ENCODE data around the gene WIZ. TPM values are rescaled to one million over a fixed set of nuclear protein-coding genes. Genes with fewer than 3 reads are reported as not detected.
A peak's percentile ranks its signal among the peaks of the same experiment; 100 is the strongest.

WIZ gene
- total and polyA plus RNA-seq, 2 experiments from 2014 or later = 8.9 to 39.5 TPM

DNA sequence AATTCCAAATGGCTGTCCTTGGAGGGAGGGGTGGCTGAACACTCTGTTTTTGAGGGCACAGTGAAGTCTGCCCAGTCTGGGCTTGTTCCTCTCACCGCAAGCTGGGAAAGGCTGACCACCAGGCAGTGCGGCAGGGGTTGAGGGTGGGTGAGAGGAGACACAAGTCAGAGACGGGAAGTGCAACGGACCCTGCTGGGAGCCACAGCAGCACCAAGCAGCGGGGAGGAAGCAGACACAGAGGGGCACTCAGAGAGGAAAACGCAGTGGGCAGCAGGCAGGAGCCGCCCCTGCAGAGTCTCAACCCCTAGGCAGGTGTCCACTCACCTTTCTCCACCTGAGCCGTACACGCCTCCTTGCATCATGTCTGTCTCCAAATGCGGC is 46.6 kb downstream of the WIZ start (continued):
- TF ChIP-seq, protein P1, sequence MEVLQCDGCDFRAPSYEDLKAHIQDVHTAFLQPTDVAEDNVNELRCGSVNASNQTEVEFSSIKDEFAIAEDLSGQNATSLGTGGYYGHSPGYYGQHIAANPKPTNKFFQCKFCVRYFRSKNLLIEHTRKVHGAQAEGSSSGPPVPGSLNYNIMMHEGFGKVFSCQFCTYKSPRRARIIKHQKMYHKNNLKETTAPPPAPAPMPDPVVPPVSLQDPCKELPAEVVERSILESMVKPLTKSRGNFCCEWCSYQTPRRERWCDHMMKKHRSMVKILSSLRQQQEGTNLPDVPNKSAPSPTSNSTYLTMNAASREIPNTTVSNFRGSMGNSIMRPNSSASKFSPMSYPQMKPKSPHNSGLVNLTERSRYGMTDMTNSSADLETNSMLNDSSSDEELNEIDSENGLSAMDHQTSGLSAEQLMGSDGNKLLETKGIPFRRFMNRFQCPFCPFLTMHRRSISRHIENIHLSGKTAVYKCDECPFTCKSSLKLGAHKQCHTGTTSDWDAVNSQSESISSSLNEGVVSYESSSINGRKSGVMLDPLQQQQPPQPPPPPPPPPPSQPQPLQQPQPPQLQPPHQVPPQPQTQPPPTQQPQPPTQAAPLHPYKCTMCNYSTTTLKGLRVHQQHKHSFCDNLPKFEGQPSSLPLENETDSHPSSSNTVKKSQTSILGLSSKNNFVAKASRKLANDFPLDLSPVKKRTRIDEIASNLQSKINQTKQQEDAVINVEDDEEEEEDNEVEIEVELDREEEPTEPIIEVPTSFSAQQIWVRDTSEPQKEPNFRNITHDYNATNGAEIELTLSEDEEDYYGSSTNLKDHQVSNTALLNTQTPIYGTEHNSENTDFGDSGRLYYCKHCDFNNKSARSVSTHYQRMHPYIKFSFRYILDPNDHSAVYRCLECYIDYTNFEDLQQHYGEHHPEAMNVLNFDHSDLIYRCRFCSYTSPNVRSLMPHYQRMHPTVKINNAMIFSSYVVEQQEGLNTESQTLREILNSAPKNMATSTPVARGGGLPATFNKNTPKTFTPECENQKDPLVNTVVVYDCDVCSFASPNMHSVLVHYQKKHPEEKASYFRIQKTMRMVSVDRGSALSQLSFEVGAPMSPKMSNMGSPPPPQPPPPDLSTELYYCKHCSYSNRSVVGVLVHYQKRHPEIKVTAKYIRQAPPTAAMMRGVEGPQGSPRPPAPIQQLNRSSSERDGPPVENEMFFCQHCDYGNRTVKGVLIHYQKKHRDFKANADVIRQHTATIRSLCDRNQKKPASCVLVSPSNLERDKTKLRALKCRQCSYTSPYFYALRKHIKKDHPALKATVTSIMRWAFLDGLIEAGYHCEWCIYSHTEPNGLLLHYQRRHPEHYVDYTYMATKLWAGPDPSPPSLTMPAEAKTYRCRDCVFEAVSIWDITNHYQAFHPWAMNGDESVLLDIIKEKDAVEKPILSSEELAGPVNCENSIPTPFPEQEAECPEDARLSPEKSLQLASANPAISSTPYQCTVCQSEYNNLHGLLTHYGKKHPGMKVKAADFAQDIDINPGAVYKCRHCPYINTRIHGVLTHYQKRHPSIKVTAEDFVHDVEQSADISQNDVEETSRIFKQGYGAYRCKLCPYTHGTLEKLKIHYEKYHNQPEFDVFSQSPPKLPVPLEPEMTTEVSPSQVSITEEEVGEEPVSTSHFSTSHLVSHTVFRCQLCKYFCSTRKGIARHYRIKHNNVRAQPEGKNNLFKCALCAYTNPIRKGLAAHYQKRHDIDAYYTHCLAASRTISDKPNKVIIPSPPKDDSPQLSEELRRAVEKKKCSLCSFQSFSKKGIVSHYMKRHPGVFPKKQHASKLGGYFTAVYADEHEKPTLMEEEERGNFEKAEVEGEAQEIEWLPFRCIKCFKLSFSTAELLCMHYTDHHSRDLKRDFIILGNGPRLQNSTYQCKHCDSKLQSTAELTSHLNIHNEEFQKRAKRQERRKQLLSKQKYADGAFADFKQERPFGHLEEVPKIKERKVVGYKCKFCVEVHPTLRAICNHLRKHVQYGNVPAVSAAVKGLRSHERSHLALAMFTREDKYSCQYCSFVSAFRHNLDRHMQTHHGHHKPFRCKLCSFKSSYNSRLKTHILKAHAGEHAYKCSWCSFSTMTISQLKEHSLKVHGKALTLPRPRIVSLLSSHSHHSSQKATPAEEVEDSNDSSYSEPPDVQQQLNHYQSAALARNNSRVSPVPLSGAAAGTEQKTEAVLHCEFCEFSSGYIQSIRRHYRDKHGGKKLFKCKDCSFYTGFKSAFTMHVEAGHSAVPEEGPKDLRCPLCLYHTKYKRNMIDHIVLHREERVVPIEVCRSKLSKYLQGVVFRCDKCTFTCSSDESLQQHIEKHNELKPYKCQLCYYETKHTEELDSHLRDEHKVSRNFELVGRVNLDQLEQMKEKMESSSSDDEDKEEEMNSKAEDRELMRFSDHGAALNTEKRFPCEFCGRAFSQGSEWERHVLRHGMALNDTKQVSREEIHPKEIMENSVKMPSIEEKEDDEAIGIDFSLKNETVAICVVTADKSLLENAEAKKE (CRISPR knock-in tag; IDR thresholded peaks at IDR 0.05) = no peak

DNA sequence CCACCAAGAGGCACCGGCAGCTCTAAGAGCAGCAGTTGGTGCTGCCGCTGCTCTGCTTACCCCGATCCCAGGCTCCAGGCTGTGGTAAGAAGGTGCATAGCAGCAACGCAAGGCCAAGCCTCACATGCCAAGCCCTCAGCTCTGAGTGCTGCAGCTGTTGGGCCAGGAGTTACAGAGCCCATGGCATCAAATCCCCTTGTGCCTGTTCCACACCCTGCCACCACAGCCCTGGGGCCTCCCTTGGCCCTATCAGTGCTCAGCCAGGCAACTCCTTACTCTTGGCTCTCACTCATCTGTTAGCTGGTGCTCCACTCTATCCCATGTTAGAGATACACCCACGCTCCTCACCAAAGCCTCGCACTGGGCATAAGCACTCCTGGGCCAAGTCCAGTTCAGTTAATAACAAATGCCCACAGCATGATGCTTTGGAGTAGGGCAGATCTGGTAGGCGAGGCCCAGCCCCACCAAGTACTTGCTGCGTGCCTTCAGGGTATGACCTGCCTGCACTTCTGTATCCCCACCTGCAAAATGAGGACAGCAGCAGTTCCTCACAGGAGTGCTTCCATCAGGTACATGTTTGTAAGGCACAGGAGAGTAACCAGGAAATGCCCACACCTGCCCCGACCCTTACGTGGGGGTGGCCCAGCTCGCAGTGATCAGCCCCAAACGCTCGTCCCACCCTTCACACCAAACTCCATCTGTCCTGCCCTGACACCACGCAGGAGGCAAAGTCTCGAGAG is 47.2 kb downstream of the WIZ start:
- no peaks in the 10 kb centered on the region; the same call in 1 of the 2 replicates for H3K36me3 ChIP-seq (ENCODE audit: insufficient read depth)
- TF ChIP-seq EZH2 (IDR thresholded peaks at IDR 0.05; ENCODE audit: low read depth, unreplicated experiment) (no peak), JUNB (IDR thresholded peaks at IDR 0.05; ENCODE audit: unreplicated experiment) (no peak), NANOG (IDR thresholded peaks at IDR 0.05; ENCODE audit: borderline replicate concordance) (no peak), POLR2AphosphoS5 (IDR thresholded peaks at IDR 0.05; ENCODE audit: low read depth) (no peak), STAT1 (IDR thresholded peaks at IDR 0.05; ENCODE audit: unreplicated experiment) (no peak), ZNF114 (CRISPR knock-in tag; IDR thresholded peaks at IDR 0.05) (no peak)
- TF ChIP-seq, protein P2, sequence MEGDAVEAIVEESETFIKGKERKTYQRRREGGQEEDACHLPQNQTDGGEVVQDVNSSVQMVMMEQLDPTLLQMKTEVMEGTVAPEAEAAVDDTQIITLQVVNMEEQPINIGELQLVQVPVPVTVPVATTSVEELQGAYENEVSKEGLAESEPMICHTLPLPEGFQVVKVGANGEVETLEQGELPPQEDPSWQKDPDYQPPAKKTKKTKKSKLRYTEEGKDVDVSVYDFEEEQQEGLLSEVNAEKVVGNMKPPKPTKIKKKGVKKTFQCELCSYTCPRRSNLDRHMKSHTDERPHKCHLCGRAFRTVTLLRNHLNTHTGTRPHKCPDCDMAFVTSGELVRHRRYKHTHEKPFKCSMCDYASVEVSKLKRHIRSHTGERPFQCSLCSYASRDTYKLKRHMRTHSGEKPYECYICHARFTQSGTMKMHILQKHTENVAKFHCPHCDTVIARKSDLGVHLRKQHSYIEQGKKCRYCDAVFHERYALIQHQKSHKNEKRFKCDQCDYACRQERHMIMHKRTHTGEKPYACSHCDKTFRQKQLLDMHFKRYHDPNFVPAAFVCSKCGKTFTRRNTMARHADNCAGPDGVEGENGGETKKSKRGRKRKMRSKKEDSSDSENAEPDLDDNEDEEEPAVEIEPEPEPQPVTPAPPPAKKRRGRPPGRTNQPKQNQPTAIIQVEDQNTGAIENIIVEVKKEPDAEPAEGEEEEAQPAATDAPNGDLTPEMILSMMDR (conservative IDR thresholded peaks at IDR 0.05; ENCODE audit: low read depth in 2 of 2) = no peak
- TF ChIP-seq, protein P3, sequence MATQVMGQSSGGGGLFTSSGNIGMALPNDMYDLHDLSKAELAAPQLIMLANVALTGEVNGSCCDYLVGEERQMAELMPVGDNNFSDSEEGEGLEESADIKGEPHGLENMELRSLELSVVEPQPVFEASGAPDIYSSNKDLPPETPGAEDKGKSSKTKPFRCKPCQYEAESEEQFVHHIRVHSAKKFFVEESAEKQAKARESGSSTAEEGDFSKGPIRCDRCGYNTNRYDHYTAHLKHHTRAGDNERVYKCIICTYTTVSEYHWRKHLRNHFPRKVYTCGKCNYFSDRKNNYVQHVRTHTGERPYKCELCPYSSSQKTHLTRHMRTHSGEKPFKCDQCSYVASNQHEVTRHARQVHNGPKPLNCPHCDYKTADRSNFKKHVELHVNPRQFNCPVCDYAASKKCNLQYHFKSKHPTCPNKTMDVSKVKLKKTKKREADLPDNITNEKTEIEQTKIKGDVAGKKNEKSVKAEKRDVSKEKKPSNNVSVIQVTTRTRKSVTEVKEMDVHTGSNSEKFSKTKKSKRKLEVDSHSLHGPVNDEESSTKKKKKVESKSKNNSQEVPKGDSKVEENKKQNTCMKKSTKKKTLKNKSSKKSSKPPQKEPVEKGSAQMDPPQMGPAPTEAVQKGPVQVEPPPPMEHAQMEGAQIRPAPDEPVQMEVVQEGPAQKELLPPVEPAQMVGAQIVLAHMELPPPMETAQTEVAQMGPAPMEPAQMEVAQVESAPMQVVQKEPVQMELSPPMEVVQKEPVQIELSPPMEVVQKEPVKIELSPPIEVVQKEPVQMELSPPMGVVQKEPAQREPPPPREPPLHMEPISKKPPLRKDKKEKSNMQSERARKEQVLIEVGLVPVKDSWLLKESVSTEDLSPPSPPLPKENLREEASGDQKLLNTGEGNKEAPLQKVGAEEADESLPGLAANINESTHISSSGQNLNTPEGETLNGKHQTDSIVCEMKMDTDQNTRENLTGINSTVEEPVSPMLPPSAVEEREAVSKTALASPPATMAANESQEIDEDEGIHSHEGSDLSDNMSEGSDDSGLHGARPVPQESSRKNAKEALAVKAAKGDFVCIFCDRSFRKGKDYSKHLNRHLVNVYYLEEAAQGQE (IDR thresholded peaks at IDR 0.05; ENCODE audit: unreplicated experiment) = no peak
- H3F3A ChIP-seq (replicated peaks; ENCODE audit: low read depth) = no peaks in the 10 kb centered on the region
- Mint-ChIP-seq H3K27me3 (ENCODE audit: insufficient read depth, low read depth, poor library complexity) (peaks cover 4% of the 10 kb centered on the region), H3K27ac (peak overlapping the region; percentile 70; the same call in 1 of the 2 replicates), H3K9me3 (no peaks in the 10 kb centered on the region), H3K36me3 (ENCODE audit: low read depth) (peaks cover 42% of the 10 kb centered on the region), H3K4me1 (peaks cover 3% of the 10 kb centered on the region; the same call in 1 of the 3 replicates), H3K4me3 (no peak overlapping the region)
- no peak for DNase-seq (ENCODE audit: low spot score)
- H3K9me2 ChIP-seq (ENCODE audit: insufficient read depth) = no peaks in the 10 kb centered on the region
- H3K27me3 ChIP-seq (ENCODE audit: insufficient read depth) = no peaks in the 10 kb centered on the region
- H2AFZ ChIP-seq = no peak overlapping the region
- H3K79me2 ChIP-seq (replicated peaks; ENCODE audit: insufficient read depth) = peaks cover 62% of the 10 kb centered on the region
- H3K4me1 ChIP-seq (ENCODE audit: insufficient read depth) = no peaks in the 10 kb centered on the region; the same call in 1 of the 2 replicates
- no peak overlapping the region for H3K4me3 ChIP-seq
- peaks cover 43% of the 10 kb centered on the region for H4K20me1 ChIP-seq (replicated peaks; ENCODE audit: insufficient read depth)
- ATAC-seq = no peak
- H3K27ac ChIP-seq (ENCODE audit: low read depth) = no peak overlapping the region
- H3K4me2 ChIP-seq = no peak overlapping the region
